Activated effector memory CD4-positive, alpha-beta T cell treated with Interleukin-2 at 50 U/mL for 16 hours (primary cell): ENCODE results near the gene FOXN4.

Experiments
- DNase-seq: peaks from one replicate; pipeline ENCODE4 v3.0.0-alpha.2; 2020

FOXN4 gene

DNA sequence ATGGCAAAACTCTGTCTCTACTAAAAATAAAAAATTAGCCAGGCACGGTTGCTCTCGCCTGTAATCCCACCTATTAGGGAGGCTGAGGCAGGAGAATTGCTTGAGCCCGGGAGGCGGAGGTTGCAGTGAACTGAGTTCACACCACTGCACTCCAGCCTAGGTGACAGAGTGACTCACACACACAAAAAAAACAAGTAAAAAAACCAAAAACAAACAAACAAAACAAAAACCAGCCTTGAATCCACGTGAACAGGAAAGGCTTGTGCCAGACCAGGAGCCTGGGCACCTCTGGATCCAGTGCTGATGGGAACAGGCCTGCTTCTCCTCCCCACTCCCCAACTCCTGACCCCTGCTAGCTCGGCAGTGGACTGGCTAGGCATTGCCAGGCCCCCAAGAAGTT is 3.5 kb downstream of the FOXN4 start:
- no peak for DNase-seq

DNA sequence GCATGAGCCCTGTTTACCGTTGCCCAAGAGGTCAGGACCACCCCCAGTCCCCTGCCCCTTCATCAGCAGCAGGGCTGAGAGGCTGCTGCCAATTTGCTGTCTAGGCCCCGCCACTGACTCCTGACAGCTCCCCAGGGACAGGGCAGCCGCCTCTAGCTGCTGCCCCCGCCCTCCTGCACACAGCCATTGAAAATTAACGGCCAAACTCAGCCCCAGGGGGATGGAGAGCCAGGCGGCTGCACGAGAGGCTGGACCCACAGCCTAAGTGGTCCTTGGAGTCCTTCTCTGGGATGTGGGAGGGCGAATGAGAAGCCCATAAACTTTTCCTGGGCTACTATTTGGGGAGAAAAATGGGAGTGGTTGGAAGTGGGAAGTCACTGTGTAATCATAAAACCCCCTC is 4.6 kb downstream of the FOXN4 start:
- no peak for DNase-seq

DNA sequence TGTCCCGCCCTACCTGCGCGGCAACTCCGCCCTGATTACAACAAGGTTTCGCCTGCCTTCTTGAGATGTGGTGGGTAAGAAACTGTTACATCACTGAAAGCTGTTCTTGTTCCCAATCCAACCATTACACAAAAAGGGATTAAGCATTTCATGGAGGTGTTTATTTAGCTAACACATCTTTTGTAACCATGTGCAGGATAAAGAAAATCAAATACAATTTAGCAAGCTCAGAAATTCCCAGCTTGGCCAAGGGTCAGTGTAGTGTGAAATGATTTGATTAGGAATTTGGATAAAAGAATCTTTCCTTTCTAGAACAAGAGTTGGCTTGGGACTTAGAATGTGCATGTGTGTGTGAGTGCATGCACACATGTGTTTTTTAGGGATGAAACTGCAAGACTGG is 6.3 kb downstream of the FOXN4 start:
- DNase-seq, result no peak

DNA sequence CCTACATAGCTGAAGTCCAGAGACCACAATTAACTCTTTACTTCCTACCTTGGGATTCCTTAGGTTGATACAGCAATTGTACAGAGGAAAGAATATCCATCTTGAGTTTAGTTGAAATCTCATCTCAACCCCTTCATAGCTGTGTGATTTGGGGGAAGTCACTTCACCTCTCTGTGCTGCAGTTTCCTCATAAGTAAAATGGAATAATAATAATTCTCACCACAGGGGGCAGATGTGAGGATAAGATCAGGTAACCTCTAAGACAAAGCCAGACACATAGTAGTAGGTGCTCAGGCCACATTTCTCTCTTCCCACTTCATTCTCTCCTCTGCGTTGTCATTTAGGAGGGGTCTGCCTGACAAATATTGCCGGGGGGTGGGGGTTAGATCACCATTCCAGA is 6.7 kb downstream of the FOXN4 start:
- DNase-seq, result no peak

DNA sequence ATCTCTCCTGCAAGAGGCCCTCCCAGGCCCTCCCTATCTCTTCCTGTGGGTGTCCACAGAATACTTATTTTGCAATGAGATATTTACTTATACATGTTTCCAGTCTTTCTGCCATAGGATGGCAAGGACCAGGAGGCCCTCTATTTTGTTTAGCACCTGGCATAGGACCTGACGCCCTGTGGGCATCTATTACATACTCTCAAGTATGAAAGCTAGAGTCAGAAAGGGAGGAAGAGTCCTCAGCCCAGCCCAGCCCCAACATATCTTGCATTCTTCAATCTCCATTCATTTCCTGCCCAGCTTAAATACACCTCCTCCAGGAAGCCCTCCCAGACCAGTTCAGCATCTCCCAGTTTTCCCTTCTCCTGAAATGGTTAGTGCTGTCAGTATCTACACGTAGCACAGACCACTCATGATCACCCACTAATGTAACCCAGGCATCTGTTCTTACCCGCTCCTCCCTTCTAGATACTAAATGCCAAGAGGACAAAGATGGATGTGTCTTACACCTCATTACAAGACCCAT is 7.4 kb downstream of the FOXN4 start:
- no peak for DNase-seq

DNA sequence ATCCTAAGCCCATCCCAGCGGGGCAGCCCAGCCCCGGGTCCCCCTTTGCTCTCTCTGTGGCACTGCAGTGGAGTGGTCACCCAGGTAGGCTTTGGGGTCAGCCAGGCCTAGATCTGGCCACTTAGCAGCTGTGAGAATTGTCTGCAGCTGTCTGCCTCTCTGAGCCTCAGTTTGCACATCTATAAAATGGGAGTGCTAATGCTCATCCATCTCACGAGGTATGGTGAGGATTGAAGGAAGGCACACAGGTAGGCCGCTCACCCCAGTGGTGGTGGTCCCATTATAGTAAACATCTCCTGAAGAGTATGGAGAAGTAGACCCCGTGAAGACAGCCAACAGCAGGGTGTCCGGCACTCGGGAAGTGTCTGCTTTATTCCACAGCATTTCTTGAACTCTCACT is 9.2 kb downstream of the FOXN4 start:
- no peak for DNase-seq

DNA sequence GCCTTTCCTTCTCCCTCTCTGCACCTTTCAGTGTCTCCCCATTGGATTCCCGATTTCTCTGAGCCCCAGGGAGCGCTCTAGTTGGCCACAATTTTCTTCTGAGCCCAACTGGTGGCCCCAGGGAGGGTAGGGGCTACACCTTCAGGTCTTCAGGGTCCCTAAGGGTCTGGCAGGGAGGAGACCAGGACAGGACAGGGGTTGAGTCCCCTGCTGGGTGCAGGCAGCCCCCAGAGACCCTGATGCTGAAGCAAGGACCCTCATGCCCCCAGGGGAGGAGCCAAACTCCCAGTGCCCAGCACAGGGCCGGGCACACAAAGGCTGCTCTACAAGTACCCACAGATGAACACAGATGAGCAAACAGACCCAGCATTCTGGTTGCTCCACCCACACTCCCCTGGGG is 12.7 kb downstream of the FOXN4 start:
- no peak for DNase-seq

DNA sequence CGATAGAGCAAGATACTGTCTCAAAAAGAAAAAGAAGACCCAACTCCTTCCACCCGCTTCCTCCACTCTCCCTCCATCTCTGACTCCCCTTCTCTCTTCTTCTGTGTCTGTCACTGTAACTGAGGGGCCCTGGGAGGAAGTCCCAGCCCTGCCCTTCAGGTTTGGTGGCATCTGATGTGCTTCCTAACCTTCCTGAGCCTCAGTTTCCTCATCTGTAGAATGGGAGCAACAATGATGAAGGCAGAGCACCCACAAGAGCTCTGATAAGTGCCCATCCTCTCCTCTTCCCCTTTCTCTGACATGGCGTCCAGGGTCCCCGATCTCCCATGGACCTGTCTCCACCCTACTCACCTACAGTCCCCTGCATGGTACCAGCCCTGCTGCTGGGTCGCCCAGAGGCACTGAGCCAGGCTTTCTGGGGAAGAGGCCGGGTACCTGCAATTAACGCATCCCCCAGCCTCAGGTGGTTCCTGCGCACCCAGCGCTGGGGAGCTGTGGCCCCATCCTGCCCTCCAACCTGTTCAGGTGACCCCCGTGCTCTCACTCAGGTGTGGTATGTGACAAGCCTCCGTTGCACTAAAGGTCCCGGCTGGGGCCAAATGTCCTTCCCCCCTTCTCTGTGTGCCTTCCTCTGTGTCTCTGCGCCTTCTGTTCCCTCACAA is 13.2 kb downstream of the FOXN4 start:
- DNase-seq, result no peak

DNA sequence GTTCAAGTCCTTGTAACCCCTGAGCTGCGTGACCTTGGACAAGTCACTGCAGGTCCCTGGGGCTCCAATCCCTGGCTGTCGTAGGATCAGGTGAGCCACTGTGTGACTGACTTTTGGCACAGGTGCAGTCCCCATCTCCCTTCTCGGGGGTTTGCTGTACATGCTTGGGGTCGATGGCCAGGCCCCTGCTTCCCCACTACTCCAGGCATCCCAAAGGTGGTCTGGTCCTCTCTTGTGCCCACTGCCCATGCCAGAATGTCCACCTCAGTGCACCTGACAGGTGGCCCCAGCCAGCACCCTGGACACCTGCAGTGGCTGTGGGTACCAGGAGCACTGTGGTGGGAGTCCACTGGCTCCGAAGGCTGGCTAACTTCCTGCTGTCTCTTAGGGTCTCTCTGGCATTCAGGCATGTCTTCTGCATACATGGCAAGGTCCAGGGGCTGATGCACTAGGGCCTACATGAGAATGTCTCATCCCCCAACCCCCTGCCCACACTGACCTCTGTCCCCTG is 14.7 kb downstream of the FOXN4 start:
- DNase-seq, result no peak

DNA sequence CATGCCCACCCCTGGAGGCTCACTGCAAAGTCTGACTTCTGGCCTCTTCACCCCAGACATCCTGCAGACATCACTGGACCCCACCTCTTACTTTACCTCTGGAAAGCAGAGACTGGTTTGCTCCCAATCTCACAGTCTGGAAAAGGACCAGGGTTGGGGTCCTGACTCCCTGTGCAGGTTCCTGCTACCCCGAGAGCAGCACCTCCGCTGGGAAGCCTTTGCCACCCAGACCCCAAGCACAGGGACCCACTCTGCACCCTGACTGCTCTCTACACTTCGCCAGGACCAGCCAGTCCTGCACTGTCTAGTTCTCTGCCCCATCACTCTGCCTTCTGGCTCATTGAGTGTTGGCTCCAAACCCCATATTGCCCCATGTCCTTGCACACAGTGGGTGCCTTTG is 16.0 kb downstream of the FOXN4 start:
- DNase-seq, result no peak

DNA sequence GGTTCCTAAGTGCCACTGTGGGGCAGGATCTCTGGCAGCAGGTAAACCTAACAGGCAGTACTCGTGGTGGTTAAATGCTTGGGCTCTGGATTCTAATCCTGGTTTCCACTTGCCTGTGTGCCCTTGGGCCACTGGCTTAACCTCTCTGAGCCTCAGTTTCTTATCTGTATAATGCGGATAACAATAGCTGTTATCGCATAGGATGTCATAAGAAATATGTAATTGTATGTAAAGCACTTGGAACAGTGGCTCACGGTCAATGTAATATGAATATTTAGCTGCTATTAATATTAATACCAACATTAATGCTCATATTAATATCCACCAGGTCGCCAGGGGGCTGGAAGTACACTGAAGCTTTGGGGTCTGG is 16.8 kb downstream of the FOXN4 start:
- DNase-seq, result no peak

DNA sequence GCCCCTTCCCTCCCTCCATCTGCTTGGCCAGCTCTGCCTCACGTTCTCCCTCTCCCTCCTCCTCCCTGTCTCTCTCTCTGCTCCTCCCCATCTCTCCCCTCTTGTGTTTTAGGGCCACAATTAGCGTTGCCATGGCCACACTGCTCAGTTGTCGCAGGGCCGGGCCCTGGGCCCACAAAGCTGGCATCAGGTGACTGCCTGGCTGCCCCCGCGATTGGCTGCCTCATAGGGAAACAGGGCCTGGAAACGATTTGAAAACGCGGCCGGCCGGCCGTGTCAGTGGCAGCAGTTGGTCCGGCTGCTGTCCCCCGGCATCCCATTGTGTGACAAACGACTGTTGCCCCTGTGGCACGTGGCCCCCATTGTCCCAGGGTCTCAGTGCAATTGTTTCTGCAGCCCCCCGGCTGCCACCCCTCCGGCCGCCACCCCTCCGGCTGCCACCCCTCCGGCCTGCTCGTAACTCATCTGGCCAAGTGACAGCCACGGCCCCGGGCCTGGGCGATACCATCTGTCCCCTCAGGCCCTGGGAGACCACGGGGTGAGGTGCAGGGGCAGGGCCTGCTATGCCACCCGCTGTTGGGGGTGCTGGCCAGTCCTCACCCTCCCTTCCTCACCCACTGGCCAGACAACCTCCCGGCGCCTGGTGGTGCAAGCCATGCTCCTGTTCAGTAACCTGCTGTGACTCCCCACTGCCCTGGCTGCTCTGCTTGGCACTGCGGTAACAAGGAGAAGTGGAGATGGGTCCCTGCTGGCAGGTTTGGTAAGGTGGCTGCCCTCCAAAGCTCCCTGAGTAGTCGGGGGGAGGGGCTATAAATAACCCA is 17.4 kb downstream of the FOXN4 start:
- DNase-seq, result no peak

DNA sequence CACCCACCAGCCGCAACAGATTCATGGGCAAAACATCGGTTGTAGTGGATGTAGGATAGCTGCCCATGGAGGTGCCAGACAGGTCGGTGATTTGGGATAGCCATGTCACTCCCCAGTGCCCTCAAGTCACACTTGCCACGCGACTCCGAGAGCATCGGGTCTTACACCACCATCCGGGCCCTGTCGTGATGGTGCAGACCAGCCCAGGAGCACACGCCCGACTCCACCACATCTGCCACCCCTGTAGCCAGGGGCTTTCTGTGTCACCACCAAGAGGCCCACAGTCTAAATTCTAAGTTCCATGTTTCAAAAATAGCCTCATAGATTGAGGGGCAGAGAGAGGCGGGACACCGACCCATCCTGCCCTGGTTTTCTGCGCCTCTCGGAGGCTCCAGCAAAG is 18.0 kb downstream of the FOXN4 start:
- DNase-seq, result no peak

DNA sequence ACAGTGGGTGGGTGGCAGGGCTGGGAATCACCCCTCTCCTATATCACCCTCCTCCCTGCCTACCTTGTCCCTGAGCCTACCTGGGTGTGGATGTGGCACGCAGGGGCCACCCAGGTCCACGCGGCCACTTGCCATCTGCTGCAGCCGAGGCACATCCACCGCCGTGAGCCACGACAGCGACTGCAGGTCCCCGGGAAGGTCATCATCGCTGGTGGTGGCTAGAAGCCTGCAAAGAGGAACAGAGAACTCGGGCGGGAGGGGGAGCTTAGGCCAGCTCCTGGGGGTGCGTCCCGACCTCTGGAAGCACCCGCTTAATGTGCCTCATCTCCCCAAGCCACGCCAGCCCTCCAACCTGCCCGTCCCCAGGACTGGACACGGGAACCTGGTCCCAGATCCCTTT is 19.0 kb downstream of the FOXN4 start:
- no peak for DNase-seq

DNA sequence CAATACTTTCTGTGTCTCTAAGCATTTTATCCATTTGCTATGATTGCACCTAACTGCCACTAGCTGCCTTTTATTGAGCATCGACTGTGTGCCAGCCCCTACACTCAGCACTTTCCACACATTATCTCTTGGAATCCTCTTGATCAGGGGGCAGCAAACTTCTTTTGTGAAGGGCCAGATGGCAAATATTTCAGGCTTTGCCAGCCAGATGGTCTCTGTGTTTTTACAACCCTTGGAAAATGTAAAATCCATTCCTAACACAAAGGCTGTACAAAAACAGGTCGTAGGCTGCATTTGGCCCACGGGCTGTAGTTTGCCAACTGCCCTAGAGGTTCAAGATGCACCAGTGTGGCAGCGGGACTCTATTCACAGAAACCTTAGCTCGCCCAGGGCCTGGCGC is 19.5 kb downstream of the FOXN4 start:
- no peak for DNase-seq

DNA sequence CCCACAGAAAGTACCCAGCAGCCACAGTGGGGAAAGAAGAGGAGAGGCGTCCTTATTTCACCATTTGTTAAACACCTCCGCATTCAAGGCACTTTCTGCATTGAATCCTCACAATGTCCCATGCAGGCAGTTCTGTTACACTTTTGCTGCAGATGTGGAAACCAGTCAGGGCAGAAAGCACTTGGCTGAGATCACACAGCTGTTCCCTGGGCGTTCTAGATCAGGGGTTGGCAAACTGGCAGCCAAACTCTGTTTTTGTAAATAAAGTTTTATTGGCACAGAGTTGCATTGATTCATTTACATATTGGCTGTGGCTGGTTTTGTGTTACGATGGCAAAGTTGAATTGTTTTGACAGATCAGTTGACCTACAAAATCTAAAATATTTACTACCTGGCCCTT is 20.1 kb downstream of the FOXN4 start:
- no peak for DNase-seq

DNA sequence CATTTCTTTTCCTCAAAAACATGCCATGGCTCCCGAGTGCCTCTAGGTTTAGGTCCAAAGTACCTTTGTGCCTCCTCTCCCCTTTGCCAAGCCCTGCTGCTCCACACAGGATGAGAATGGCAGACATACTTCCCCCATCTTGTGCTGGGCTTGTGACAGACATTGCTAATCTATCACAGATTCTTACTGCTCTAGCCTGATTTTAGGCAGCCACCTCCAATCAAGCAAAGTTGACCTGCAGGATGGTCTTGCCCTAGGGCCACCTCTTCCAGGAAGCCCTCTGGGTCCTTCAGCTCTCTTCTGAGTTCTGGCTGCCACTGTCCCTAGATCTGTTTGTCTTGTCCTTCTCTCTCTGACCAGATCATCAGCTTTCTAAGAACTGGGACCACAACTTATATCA is 20.5 kb downstream of the FOXN4 start:
- no peak for DNase-seq

DNA sequence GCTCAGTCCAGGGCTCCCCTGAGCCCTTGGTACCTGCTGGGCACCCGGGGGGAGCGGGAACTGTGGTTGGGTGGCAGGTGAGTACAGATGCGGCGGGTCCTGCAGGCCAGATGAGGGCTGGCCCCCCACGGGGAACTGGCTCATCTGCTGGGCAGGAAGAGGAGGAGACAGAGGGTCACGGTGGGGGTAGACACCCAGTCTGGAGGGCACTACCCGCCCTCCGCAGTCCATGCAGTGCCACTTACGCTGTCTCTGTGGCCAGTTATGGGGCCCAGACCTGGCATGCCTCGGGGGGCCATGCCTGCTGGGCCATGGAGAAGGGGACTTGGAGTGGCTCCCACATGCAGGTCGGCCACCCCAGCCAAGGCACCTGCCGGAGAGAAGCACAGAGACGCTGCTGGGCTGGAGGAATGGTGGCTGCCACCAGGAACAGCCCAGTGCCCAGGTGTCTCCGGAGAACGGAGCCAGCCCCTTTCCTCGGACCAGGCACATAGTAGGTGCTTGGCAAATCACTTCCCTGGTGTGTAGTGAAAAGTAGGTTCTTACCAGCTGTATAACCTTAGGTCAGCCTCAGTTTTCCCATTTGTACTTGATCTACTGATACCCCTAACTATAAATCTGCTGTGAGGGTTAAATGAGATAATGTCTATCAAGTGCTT is 21.1 kb downstream of the FOXN4 start:
- DNase-seq, result no peak

DNA sequence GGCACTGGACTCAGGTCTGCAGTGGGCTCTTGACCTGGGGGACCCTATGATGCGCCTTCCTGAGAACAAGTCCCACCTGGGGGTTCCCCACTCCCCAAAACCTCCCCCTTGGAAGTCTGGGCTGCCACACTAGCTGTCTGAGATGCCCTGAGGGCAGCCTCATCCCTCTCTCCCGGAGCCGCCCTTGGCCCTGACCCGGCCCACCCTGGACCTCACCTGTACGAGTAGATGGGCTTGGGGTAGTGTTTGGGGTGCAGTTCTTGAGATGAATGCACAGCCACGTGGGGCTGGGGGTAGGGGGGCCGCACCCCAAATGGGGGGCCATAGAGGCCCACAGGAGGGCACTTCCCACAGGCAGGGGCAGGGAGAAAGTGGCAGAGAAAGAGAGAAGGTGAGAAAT is 21.9 kb downstream of the FOXN4 start:
- DNase-seq, result no peak

DNA sequence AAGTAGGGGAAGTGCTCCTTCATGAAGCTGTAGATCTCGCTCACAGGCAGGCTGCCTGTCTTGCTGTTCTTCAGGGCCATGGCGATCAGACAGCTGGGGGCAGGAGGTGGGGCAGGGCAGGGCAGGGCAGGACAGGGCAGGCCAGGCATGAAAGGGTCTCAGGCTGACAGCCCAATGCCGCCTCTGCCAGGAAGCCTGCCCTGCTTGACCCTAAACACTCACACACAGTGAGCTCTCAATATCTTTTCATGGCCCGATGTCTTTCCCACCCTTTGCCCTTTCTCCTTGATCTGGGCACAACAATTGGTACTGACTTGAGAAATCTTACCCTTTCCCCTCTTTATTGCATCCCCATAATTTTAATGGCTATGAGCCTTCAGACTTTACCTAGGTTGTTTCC is 22.4 kb downstream of the FOXN4 start:
- no peak for DNase-seq

DNA sequence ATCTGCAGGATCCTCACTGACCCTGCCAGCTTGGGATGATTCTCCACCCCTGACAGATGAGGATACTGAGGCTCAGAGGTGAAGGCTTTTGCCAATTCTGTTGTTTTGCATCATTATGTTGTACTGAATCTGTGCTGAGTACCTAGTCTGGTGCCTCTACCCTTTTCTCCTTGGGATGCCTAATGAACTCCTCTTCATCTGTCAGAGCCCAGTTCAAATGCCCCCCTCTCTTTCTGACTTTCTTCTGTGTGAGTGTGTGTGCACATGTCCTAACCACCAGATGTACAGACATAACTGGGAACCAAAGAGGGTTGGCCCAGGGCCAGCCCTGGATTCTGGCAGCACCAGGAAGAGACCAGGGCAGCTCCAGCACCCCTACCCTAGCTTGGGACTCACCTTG is 22.8 kb downstream of the FOXN4 start:
- no peak for DNase-seq

DNA sequence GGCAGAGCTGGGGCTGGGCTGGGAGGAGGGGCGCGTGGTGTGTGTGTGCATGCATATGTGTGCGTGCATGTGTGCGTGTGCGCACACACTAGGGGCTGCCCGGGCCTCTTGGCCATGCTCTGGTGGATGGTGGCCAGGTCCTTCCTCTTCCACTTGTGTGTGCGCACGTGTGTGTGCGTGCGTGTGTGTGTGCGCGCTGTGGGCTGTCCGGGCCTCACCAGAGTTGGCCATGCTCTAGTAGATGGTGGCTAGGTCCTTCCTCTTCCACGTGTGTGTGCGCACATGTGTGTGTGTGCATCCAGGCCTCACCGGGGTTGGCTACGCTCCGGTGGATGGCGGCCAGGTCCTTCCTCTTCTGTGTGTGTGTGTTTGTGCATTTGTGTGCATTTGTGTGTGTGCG is 24.7 kb downstream of the FOXN4 start:
- no peak for DNase-seq

DNA sequence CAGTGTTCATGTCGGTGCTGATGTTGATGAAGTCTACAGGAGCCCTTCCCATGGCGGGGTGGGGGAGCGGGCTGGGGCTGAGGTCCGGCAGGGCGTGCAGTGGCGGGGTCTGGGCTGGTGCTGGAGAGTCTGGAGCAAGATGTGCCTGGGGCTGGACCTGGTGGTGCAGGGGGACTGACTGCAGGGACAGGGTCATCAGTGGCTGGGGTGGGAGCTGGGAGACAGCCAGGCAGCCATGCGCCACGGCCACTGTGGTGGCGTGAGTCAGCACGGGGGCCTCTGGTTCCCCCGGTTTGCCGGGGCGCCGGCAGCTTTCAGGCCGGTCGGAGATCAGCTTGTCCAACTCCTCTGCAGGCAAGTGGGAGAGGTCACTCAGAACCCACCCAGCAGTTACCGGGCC is 27.6 kb downstream of the FOXN4 start:
- no peak for DNase-seq

DNA sequence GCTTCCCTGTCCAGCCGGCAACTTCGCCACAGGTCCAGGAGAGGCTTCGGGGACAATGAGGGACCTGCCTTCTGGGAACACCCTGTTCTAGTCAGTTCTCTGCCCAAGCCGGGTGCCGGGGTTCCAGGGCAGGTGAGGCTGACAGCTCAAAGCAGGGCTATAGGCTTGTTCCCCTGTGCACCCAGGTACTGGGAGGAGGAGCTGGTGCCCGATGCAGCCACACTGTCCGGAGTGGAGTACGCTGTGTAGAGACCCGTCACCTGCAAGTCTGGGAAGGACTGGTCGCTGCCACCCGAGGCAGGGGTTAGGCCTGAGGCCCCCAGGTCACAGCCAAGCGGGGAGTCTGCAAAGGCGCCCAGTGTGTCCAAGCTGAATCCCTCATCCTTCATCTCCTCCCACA is 29.6 kb downstream of the FOXN4 start:
- DNase-seq, result no peak
